Liver (tissue), 9 donors: Measurements from ENCODE around the gene DUOXA2. TPM values are rescaled to one million over a fixed set of nuclear protein-coding genes. Genes with fewer than 3 reads are reported as not detected.

Source experiments
- DNase-seq: peaks from one replicate; pipeline ENCODE4 v3.0.0-alpha.2; 2017; ENCODE audit warnings: low spot score
- H3K27ac ChIP-seq, 2 donors: one replicate each; pipeline ENCODE4 v1.7.0; 2013; ENCODE audit warnings: inconsistent platforms in 2 of 2, low read length in 2 of 2, control low read depth in 1 of 2, low read depth in 1 of 2, mild to moderate bottlenecking in 1 of 2
- H3K27me3 ChIP-seq, 4 donors: one replicate each; pipeline versions ENCODE4 v1.6.1 to v1.7.0; 2013; ENCODE audit warnings: low read length in 3 of 4, inconsistent platforms in 1 of 4, mild to moderate bottlenecking in 1 of 4, moderate library complexity in 1 of 4; ENCODE audit not compliant: control insufficient read depth in 4 of 4, insufficient read depth in 4 of 4
- H3K36me3 ChIP-seq, 4 donors: one replicate each; pipeline versions ENCODE4 v1.6.1 to v1.7.0; 2013; ENCODE audit warnings: low read length in 3 of 4, mild to moderate bottlenecking in 3 of 4, low read depth in 1 of 4, moderate library complexity in 1 of 4; ENCODE audit not compliant: control insufficient read depth in 4 of 4, insufficient read depth in 3 of 4
- H3K4me1 ChIP-seq, 4 donors: one replicate each; pipeline versions ENCODE4 v1.6.1 to v1.7.0; 2013; ENCODE audit warnings: low read length in 3 of 4, mild to moderate bottlenecking in 3 of 4, moderate library complexity in 1 of 4; ENCODE audit not compliant: control insufficient read depth in 4 of 4, insufficient read depth in 4 of 4
- H3K4me3 ChIP-seq, 3 donors: one replicate each; pipeline versions ENCODE4 v1.6.1 to v1.7.0; 2013; ENCODE audit warnings: low read length in 3 of 3, control low read depth in 1 of 3, low read depth in 1 of 3, mild to moderate bottlenecking in 1 of 3
- H3K9ac ChIP-seq, 2 donors: one replicate each; pipeline ENCODE4 v1.7.0; 2013; ENCODE audit warnings: low read length in 2 of 2, mild to moderate bottlenecking in 2 of 2, moderate library complexity in 2 of 2, control low read depth in 1 of 2, low read depth in 1 of 2
- H3K9me3 ChIP-seq, 4 donors: one replicate each; pipeline versions ENCODE4 v1.6.1 to v1.7.0; 2013; ENCODE audit warnings: low read length in 3 of 4; ENCODE audit not compliant: control insufficient read depth in 4 of 4
- ATF3 ChIP-seq: IDR thresholded peaks from 2 replicates; pipeline ENCODE4 v1.6.1; 2016; ENCODE audit warnings: antibody characterized with exemption
- CTCF ChIP-seq: fragments of 150-350 bp; IDR thresholded peaks from 2 replicates; pipeline ENCODE4 v1.5.1; 2017; ENCODE audit warnings: improper control_type of control experiment, low read depth, low read length; ENCODE audit not compliant: missing input control
- EGR1 ChIP-seq, 2 donors: IDR thresholded peaks; 2 replicates each; pipeline ENCODE4 v1.6.1; 2016 to 2018; ENCODE audit warnings: antibody characterized with exemption in 2 of 2, low read depth in 2 of 2
- FOXA1 ChIP-seq: IDR thresholded peaks from 2 replicates; pipeline ENCODE4 v1.6.1; 2016; ENCODE audit warnings: antibody characterized with exemption
- FOXA2 ChIP-seq: IDR thresholded peaks from 2 replicates; pipeline ENCODE4 v1.6.1; 2016; ENCODE audit warnings: antibody characterized with exemption
- GABPA ChIP-seq, 2 donors: IDR thresholded peaks in 1 of 2; conservative IDR thresholded peaks in 1 of 2; 2 replicates each; pipeline ENCODE4 v1.6.1; 2016; ENCODE audit warnings: antibody characterized with exemption in 2 of 2, mild to moderate bottlenecking in 1 of 2, moderate library complexity in 1 of 2
- HNF4A ChIP-seq, 2 donors: conservative IDR thresholded peaks; 2 replicates each; pipeline ENCODE4 v1.6.1; 2016; ENCODE audit warnings: antibody characterized with exemption in 2 of 2, mild to moderate bottlenecking in 2 of 2
- HNF4G ChIP-seq: IDR thresholded peaks from 2 replicates; pipeline ENCODE4 v1.6.1; 2016; ENCODE audit warnings: antibody characterized with exemption
- JUND ChIP-seq, 2 donors: IDR thresholded peaks; 2 replicates each; pipeline ENCODE4 v1.6.1; 2016; ENCODE audit warnings: antibody characterized with exemption in 2 of 2
- NR2F2 ChIP-seq: IDR thresholded peaks from 2 replicates; pipeline ENCODE4 v1.6.1; 2016; ENCODE audit warnings: antibody characterized with exemption
- RAD21 ChIP-seq, 2 donors: IDR thresholded peaks; 2 replicates each; pipeline ENCODE4 v1.6.1; 2016; ENCODE audit warnings: antibody characterized with exemption in 2 of 2, mild to moderate bottlenecking in 2 of 2
- RXRA ChIP-seq, 2 donors: IDR thresholded peaks; 2 replicates each; pipeline ENCODE4 v1.6.1; 2017 to 2018; ENCODE audit warnings: antibody characterized with exemption in 2 of 2, mild to moderate bottlenecking in 1 of 2
- SP1 ChIP-seq: IDR thresholded peaks from 2 replicates; pipeline ENCODE4 v1.6.1; 2018; ENCODE audit warnings: antibody characterized with exemption, mild to moderate bottlenecking
- TAF1 ChIP-seq: conservative IDR thresholded peaks from 2 replicates; pipeline ENCODE4 v1.6.1; 2016; ENCODE audit warnings: antibody characterized with exemption, mild to moderate bottlenecking
- YY1 ChIP-seq: IDR thresholded peaks from 2 replicates; pipeline ENCODE4 v1.6.1; 2016; ENCODE audit warnings: antibody characterized with exemption, mild to moderate bottlenecking
- WGBS: extraction: QIAGEN DNeasy Blood & Tissue Kit; methylation state at CpG from one replicate; pipeline ENCODE4 v1.1.7; 2013; 5-methylcytosine and 5-hydroxymethylcytosine counted together
- polyA plus RNA-seq, 2 donors: library from polyadenylated mRNA; stranded (reverse) in 1 of 2; unstranded in 1 of 2; fragments of 200-250 nt in 1 of 2; fragments of >200 nt in 1 of 2; fragmentation: Nextera tagmentation in 1 of 2; extraction: Ambion mirVana in 1 of 2; gene quantifications; one replicate each; pipeline versions ENCODE4 v1.2.1 to v1.2.3, GENCODE V29; 2013 to 2015
- total RNA-seq, 2 donors: library from RNA; depleted of rRNA; stranded (reverse); fragments of >200 nt; gene quantifications; one replicate each; pipeline ENCODE4 v1.2.3, GENCODE V29; 2014
- TF ChIP-seq, protein P1 (sequence below): IDR thresholded peaks from 2 replicates; pipeline ENCODE4 v1.6.1; 2016; ENCODE audit warnings: antibody characterized with exemption
- TF ChIP-seq, protein P2 (sequence below): IDR thresholded peaks from 2 replicates; pipeline ENCODE4 v1.6.1; 2016; ENCODE audit warnings: antibody characterized with exemption, mild to moderate bottlenecking
- TF ChIP-seq, protein P3 (sequence below): IDR thresholded peaks from 2 replicates; pipeline ENCODE4 v1.6.1; 2016; ENCODE audit warnings: antibody characterized with exemption
- donor health status: healthy.
- donor health status: healthy.
- donor health status: healthy.
- donor health status: healthy.
- donor health status: healthy.

DUOXA2 gene
- total and polyA plus RNA-seq, 4 donors: 0.07 TPM; not detected in 3

- no peaks in the 10 kb centered on the region for H3K9me3 ChIP-seq
- 97% methylated on average over 10 of the region's 10 CpGs for WGBS
- no peak overlapping the region for H3K27ac ChIP-seq
- H3K36me3 ChIP-seq: no peaks in the 10 kb centered on the region
- TF ChIP-seq JUND (IDR thresholded peaks at IDR 0.05) (no peak), TAF1 (no peak), EGR1 (IDR thresholded peaks at IDR 0.05; ENCODE audit: low read depth in 2 of 2) (no peak), FOXA2 (no peak)
- TF ChIP-seq, protein P1, sequence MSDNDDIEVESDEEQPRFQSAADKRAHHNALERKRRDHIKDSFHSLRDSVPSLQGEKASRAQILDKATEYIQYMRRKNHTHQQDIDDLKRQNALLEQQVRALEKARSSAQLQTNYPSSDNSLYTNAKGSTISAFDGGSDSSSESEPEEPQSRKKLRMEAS: no peak
- H3K4me1 ChIP-seq: peaks cover 0 to 9% (median 2%) of the 10 kb centered on the region in 4 donors
- H3K9ac ChIP-seq: no peak overlapping the region
- DNase-seq: no peak
- no peaks in the 10 kb centered on the region for H3K27me3 ChIP-seq
- no peak overlapping the region for H3K4me3 ChIP-seq
Measured at GRCh38 chr15:45140557-45141250, 26.6 kb downstream of the DUOXA2 start.

- no peaks in the 10 kb centered on the region for H3K36me3 ChIP-seq
- no peak overlapping the region for H3K4me3 ChIP-seq
- WGBS: 89% methylated on average over 5 of the region's 5 CpGs
- TF ChIP-seq GABPA (IDR thresholded peaks at IDR 0.05 in 1 of 2, conservative IDR thresholded peaks at IDR 0.05 in 1 of 2) (no peak), SP1 (no peak), HNF4G (no peak), RXRA (IDR thresholded peaks at IDR 0.05) (no peak), NR2F2 (no peak), EGR1 (IDR thresholded peaks at IDR 0.05; ENCODE audit: low read depth in 2 of 2) (no peak), HNF4A (conservative IDR thresholded peaks at IDR 0.05) (no peak), RAD21 (IDR thresholded peaks at IDR 0.05) (no peak), TAF1 (no peak)
- no peak for DNase-seq
- no peaks in the 10 kb centered on the region for H3K9me3 ChIP-seq
- no peak overlapping the region for H3K27ac ChIP-seq
- H3K4me1 ChIP-seq: peaks cover 0 to 9% (median 2%) of the 10 kb centered on the region in 4 donors
- no peaks in the 10 kb centered on the region for H3K27me3 ChIP-seq
- no peak overlapping the region for H3K9ac ChIP-seq
Measured at GRCh38 chr15:45141386-45141785, 27.3 kb downstream of the DUOXA2 start.

DNA sequence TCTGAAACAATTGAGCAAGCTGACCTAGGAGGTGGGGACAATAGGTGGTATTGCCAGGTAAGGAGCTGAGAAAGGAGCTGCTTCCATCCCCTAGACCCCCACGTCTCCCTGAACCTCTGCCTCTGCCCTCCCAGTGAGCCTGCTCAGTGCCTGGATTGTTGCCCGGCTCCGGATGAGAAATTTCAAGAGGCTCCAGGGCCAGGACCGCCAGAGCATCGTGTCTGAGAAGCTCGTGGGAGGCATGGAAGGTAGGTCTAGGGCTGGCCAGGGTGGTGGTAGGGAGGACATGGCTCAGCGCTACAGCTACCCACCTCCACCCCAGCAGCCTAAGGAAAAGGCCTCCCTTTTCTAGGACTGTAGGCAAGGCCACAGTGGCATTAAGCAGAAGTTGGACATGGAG lies 28.9 kb downstream of the DUOXA2 start:
- Histone ChIP-seq H3K9ac (no peak overlapping the region), H3K36me3 (no peaks in the 10 kb centered on the region), H3K4me3 (no peak overlapping the region), H3K27ac (no peak overlapping the region), H3K9me3 (no peaks in the 10 kb centered on the region), H3K27me3 (no peaks in the 10 kb centered on the region), H3K4me1 (peaks cover 0 to 9% (median 2%) of the 10 kb centered on the region in 4 donors)
- TF ChIP-seq ATF3 (no peak), NR2F2 (no peak), CTCF (no peak), HNF4A (conservative IDR thresholded peaks at IDR 0.05) (no peak), HNF4G (no peak), GABPA (IDR thresholded peaks at IDR 0.05 in 1 of 2, conservative IDR thresholded peaks at IDR 0.05 in 1 of 2) (no peak), RXRA (IDR thresholded peaks at IDR 0.05) (no peak), RAD21 (IDR thresholded peaks at IDR 0.05) (no peak), EGR1 (IDR thresholded peaks at IDR 0.05; ENCODE audit: low read depth in 2 of 2) (no peak), SP1 (no peak), FOXA1 (no peak), JUND (IDR thresholded peaks at IDR 0.05) (no peak), TAF1 (no peak), YY1 (no peak), FOXA2 (no peak)
- TF ChIP-seq, protein P2, sequence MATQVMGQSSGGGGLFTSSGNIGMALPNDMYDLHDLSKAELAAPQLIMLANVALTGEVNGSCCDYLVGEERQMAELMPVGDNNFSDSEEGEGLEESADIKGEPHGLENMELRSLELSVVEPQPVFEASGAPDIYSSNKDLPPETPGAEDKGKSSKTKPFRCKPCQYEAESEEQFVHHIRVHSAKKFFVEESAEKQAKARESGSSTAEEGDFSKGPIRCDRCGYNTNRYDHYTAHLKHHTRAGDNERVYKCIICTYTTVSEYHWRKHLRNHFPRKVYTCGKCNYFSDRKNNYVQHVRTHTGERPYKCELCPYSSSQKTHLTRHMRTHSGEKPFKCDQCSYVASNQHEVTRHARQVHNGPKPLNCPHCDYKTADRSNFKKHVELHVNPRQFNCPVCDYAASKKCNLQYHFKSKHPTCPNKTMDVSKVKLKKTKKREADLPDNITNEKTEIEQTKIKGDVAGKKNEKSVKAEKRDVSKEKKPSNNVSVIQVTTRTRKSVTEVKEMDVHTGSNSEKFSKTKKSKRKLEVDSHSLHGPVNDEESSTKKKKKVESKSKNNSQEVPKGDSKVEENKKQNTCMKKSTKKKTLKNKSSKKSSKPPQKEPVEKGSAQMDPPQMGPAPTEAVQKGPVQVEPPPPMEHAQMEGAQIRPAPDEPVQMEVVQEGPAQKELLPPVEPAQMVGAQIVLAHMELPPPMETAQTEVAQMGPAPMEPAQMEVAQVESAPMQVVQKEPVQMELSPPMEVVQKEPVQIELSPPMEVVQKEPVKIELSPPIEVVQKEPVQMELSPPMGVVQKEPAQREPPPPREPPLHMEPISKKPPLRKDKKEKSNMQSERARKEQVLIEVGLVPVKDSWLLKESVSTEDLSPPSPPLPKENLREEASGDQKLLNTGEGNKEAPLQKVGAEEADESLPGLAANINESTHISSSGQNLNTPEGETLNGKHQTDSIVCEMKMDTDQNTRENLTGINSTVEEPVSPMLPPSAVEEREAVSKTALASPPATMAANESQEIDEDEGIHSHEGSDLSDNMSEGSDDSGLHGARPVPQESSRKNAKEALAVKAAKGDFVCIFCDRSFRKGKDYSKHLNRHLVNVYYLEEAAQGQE: no peak
- TF ChIP-seq, protein P3, sequence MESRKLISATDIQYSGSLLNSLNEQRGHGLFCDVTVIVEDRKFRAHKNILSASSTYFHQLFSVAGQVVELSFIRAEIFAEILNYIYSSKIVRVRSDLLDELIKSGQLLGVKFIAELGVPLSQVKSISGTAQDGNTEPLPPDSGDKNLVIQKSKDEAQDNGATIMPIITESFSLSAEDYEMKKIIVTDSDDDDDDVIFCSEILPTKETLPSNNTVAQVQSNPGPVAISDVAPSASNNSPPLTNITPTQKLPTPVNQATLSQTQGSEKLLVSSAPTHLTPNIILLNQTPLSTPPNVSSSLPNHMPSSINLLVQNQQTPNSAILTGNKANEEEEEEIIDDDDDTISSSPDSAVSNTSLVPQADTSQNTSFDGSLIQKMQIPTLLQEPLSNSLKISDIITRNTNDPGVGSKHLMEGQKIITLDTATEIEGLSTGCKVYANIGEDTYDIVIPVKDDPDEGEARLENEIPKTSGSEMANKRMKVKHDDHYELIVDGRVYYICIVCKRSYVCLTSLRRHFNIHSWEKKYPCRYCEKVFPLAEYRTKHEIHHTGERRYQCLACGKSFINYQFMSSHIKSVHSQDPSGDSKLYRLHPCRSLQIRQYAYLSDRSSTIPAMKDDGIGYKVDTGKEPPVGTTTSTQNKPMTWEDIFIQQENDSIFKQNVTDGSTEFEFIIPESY: no peak
- TF ChIP-seq, protein P1: no peak
- no peak for DNase-seq
- 92% methylated on average over 7 of the region's 7 CpGs for WGBS
